HepG2 (cell line): ENCODE measurements around the gene ZNF367. TPM values are rescaled to one million over a fixed set of nuclear protein-coding genes. Genes with fewer than 3 reads are reported as not detected.
A peak's percentile ranks its signal among the peaks of the same experiment; 100 is the strongest.

Experiments
- HNF4G ChIP-seq, 2 experiments: sonication (generic) in 1 of 2; formaldehyde crosslinking in 1 of 2; IDR thresholded peaks; 2 replicates each; pipeline versions ENCODE4 v1.4.0 to v1.6.1; 2011 to 2020; ENCODE audit warnings: borderline replicate concordance in 2 of 2, low read depth in 2 of 2, mild to moderate bottlenecking in 2 of 2, low read length in 1 of 2, missing genetic modification reagents in 1 of 2, moderate library complexity in 1 of 2
- KMT2B ChIP-seq: IDR thresholded peaks from 2 replicates; pipeline ENCODE4 v1.6.1; 2016; ENCODE audit warnings: missing genetic modification reagents, missing compliant biosample characterization
- MYC ChIP-seq: sonication (generic); formaldehyde crosslinking; IDR thresholded peaks from 2 replicates; pipeline ENCODE4 v1.9.0; 2021; ENCODE audit warnings: missing genetic modification reagents, borderline replicate concordance
- NCOR1 ChIP-seq: fragments of 200-600 bp; sonication (generic); IDR thresholded peaks from 2 replicates; pipeline ENCODE4 v1.7.0; 2017; ENCODE audit warnings: antibody characterized with exemption, low read length, borderline replicate concordance
- NR2C2 ChIP-seq: sonication (generic); formaldehyde crosslinking; IDR thresholded peaks from 2 replicates; pipeline ENCODE4 v1.4.0; 2020; ENCODE audit warnings: missing genetic modification reagents, mild to moderate bottlenecking, moderate library complexity, borderline replicate concordance
- PPARG ChIP-seq: conservative IDR thresholded peaks from 2 replicates; pipeline ENCODE4 v1.6.1; 2016; ENCODE audit warnings: missing biosample characterization, missing genetic modification reagents
- RARA ChIP-seq: IDR thresholded peaks from 2 replicates; pipeline ENCODE4 v1.6.1; 2016; ENCODE audit warnings: missing genetic modification reagents, missing compliant biosample characterization
- SOX13 ChIP-seq, 3 experiments: fragments of 450-650 bp in 1 of 3; sonication (generic) in 1 of 3; formaldehyde crosslinking in 1 of 3; IDR thresholded peaks in 2 of 3; conservative IDR thresholded peaks in 1 of 3; 2 replicates each; pipeline versions ENCODE4 v1.5.0 to v1.6.1; 2016 to 2020; ENCODE audit warnings: antibody characterized with exemption in 1 of 3, mild to moderate bottlenecking in 1 of 3, missing compliant biosample characterization in 1 of 3, missing genetic modification reagents in 1 of 3, moderate library complexity in 1 of 3
- TMF1 ChIP-seq: sonication (generic); formaldehyde crosslinking; IDR thresholded peaks from 2 replicates; pipeline ENCODE4 v1.8.1; 2022; ENCODE audit warnings: low read depth, missing genetic modification reagents
- polyA plus RNA-seq, 8 experiments: library from polyadenylated mRNA; depleted of rRNA in 3 of 8; stranded (reverse) in 7 of 8; unstranded in 1 of 8; fragments of >200 nt; fragmentation: Illumina TruSeq in 4 of 8; extraction: Trizol in 4 of 8; gene quantifications; 2 replicates each; pipeline versions ENCODE4 v1.2.1 to v1.2.3, GENCODE V29; 2011 to 2016; ENCODE audit warnings: low read depth in 4 of 8, missing spikeins in 1 of 8, mixed read lengths in 1 of 8; ENCODE audit not compliant: insufficient read depth in 1 of 8
- total RNA-seq, 5 experiments: library from RNA; depleted of rRNA; stranded (reverse); fragments of >200 nt; fragmentation: Illumina TruSeq; extraction: Trizol; gene quantifications; 2 replicates each; pipeline ENCODE4 v1.2.3, GENCODE V29; 2016; ENCODE audit warnings: low read depth in 1 of 5
- TF ChIP-seq, protein P1 (sequence below): sonication (generic); formaldehyde crosslinking; IDR thresholded peaks from 2 replicates; pipeline ENCODE4 v1.4.0; 2020; ENCODE audit warnings: missing genetic modification reagents, mild to moderate bottlenecking, borderline replicate concordance
- TF ChIP-seq, protein P2 (sequence below): sonication (generic); formaldehyde crosslinking; IDR thresholded peaks from 2 replicates; pipeline ENCODE4 v1.4.0; 2020; ENCODE audit warnings: missing genetic modification reagents, borderline replicate concordance
- TF ChIP-seq, protein P3 (sequence below): sonication (generic); formaldehyde crosslinking; IDR thresholded peaks from 2 replicates; pipeline ENCODE4 v1.5.1; 2020; ENCODE audit warnings: mild to moderate bottlenecking, missing genetic modification reagents, moderate library complexity
- TF ChIP-seq, protein P4 (sequence below): IDR thresholded peaks from 2 replicates; pipeline ENCODE4 v1.6.1; 2016; ENCODE audit warnings: mild to moderate bottlenecking

The ZNF367 gene
- total and polyA plus RNA-seq, 2 of the 13 experiments (the other 11 are each of a cell fraction or from before 2014, with no cell fraction given) = 2.9 to 7.7 TPM

DNA sequence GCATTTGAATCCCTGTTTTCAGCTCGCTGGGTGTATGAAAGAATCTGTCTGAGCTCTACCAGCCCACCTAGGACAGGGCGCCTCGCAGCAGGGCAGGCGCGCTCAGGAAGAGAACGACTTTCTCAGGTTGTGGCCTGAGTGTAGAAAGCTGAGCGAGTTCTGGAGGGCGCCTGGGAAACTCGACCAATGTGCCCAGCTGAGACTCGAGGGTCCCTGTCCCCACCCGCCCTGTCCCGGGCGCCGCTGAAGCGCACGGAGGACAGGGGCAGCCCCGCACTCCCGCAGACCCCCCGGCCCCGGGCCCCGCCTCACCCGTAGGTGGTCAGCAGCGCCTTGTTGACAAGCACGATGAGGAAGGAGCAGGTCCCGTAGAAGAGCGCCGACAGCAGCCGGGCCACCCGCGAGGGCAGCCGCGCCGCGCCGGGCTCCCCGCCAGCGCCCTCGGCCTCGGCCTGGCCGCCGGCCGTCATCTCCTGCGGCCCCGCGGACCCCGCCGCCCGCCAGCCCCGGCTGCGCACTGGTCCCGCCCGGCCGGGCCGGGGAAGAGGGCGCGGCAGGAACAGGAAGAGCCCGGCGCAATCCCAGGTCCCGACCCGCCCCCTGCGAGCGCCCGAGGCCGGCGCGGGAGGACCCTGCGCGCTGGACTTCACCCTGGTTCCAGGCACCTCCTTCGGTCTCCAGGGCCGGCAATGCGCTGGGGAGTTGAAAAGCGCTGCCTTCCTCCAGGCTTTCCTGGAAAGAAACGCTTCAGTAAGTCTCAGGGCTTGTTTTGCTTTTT lies 34.8 kb downstream of the ZNF367 start, which contains the start of gene SLC35D2 (continued):
- TF ChIP-seq HNF4G (IDR thresholded peaks at IDR 0.05; ENCODE audit: borderline replicate concordance, low read depth, low read length) = peak; percentile 69; the same call in 1 of the 2 replicates
- no peak for TF ChIP-seq HNF4G (CRISPR knock-in tag; IDR thresholded peaks at IDR 0.05; ENCODE audit: borderline replicate concordance, low read depth)
- TF ChIP-seq, protein P1, sequence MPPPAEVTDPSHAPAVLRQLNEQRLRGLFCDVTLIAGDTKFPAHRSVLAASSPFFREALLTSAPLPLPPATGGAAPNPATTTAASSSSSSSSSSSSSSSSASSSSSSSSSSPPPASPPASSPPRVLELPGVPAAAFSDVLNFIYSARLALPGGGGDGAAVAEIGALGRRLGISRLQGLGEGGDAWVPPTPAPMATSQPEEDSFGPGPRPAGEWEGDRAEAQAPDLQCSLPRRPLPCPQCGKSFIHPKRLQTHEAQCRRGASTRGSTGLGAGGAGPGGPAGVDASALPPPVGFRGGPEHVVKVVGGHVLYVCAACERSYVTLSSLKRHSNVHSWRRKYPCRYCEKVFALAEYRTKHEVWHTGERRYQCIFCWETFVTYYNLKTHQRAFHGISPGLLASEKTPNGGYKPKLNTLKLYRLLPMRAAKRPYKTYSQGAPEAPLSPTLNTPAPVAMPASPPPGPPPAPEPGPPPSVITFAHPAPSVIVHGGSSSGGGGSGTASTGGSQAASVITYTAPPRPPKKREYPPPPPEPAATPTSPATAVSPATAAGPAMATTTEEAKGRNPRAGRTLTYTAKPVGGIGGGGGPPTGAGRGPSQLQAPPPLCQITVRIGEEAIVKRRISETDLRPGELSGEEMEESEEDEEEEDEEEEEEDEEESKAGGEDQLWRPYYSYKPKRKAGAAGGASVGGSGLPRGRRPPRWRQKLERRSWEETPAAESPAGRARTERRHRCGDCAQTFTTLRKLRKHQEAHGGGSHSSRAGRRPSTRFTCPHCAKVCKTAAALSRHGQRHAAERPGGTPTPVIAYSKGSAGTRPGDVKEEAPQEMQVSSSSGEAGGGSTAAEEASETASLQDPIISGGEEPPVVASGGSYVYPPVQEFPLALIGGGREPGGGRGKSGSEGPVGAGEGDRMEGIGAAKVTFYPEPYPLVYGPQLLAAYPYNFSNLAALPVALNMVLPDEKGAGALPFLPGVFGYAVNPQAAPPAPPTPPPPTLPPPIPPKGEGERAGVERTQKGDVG (CRISPR knock-in tag) = peak; percentile 14; the same call in 1 of the 2 replicates
- TF ChIP-seq PPARG (CRISPR knock-in tag) = 0 out of 2 replicates have a peak, but pooled peaks have one; percentile 38
- TF ChIP-seq MYC (CRISPR knock-in tag) = peak; percentile 64; the same call in 1 of the 2 replicates
- TF ChIP-seq SOX13 (IDR thresholded peaks at IDR 0.05) = no peak
- peak in 1 of 2 experiments; percentile 57; a peak in 2 of 4 replicates for TF ChIP-seq SOX13 (CRISPR knock-in tag; conservative IDR thresholded peaks at IDR 0.05 in 1 of 2, IDR thresholded peaks at IDR 0.05 in 1 of 2)
- TF ChIP-seq NR2C2 = peak; percentile 40; the same call in 1 of the 2 replicates
- TF ChIP-seq RARA (CRISPR knock-in tag) = peak; percentile 51
- TF ChIP-seq, protein P2, sequence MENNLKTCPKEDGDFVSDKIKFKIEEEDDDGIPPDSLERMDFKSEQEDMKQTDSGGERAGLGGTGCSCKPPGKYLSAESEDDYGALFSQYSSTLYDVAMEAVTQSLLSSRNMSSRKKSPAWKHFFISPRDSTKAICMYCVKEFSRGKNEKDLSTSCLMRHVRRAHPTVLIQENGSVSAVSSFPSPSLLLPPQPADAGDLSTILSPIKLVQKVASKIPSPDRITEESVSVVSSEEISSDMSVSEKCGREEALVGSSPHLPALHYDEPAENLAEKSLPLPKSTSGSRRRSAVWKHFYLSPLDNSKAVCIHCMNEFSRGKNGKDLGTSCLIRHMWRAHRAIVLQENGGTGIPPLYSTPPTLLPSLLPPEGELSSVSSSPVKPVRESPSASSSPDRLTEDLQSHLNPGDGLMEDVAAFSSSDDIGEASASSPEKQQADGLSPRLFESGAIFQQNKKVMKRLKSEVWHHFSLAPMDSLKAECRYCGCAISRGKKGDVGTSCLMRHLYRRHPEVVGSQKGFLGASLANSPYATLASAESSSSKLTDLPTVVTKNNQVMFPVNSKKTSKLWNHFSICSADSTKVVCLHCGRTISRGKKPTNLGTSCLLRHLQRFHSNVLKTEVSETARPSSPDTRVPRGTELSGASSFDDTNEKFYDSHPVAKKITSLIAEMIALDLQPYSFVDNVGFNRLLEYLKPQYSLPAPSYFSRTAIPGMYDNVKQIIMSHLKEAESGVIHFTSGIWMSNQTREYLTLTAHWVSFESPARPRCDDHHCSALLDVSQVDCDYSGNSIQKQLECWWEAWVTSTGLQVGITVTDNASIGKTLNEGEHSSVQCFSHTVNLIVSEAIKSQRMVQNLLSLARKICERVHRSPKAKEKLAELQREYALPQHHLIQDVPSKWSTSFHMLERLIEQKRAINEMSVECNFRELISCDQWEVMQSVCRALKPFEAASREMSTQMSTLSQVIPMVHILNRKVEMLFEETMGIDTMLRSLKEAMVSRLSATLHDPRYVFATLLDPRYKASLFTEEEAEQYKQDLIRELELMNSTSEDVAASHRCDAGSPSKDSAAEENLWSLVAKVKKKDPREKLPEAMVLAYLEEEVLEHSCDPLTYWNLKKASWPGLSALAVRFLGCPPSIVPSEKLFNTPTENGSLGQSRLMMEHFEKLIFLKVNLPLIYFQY (CRISPR knock-in tag) = no peak
- TF ChIP-seq, protein P3, sequence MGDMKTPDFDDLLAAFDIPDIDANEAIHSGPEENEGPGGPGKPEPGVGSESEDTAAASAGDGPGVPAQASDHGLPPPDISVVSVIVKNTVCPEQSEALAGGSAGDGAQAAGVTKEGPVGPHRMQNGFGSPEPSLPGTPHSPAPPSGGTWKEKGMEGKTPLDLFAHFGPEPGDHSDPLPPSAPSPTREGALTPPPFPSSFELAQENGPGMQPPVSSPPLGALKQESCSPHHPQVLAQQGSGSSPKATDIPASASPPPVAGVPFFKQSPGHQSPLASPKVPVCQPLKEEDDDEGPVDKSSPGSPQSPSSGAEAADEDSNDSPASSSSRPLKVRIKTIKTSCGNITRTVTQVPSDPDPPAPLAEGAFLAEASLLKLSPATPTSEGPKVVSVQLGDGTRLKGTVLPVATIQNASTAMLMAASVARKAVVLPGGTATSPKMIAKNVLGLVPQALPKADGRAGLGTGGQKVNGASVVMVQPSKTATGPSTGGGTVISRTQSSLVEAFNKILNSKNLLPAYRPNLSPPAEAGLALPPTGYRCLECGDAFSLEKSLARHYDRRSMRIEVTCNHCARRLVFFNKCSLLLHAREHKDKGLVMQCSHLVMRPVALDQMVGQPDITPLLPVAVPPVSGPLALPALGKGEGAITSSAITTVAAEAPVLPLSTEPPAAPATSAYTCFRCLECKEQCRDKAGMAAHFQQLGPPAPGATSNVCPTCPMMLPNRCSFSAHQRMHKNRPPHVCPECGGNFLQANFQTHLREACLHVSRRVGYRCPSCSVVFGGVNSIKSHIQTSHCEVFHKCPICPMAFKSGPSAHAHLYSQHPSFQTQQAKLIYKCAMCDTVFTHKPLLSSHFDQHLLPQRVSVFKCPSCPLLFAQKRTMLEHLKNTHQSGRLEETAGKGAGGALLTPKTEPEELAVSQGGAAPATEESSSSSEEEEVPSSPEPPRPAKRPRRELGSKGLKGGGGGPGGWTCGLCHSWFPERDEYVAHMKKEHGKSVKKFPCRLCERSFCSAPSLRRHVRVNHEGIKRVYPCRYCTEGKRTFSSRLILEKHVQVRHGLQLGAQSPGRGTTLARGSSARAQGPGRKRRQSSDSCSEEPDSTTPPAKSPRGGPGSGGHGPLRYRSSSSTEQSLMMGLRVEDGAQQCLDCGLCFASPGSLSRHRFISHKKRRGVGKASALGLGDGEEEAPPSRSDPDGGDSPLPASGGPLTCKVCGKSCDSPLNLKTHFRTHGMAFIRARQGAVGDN = peak; percentile 82
- TF ChIP-seq KMT2B (CRISPR knock-in tag) = 0 out of 2 replicates have a peak, but pooled peaks have one; percentile 36
- TF ChIP-seq NCOR1 = 0 out of 2 replicates have a peak, but pooled peaks have one; percentile 28
- TF ChIP-seq, protein P4, sequence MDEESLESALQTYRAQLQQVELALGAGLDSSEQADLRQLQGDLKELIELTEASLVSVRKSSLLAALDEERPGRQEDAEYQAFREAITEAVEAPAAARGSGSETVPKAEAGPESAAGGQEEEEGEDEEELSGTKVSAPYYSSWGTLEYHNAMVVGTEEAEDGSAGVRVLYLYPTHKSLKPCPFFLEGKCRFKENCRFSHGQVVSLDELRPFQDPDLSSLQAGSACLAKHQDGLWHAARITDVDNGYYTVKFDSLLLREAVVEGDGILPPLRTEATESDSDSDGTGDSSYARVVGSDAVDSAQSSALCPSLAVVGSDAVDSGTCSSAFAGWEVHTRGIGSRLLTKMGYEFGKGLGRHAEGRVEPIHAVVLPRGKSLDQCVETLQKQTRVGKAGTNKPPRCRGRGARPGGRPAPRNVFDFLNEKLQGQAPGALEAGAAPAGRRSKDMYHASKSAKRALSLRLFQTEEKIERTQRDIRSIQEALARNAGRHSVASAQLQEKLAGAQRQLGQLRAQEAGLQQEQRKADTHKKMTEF (CRISPR knock-in tag) = peak; percentile 8; the same call in 1 of the 2 replicates
- peak; percentile 57 for TF ChIP-seq TMF1 (CRISPR knock-in tag)
